DND-41 (cell line): ENCODE measurements around the gene DHRSX.

Source experiments
- CTCF ChIP-seq: IDR thresholded peaks from 2 replicates; pipeline ENCODE4 v1.5.1; 2012; ENCODE audit warnings: borderline replicate concordance, low read length, moderate library complexity, mild to moderate bottlenecking; ENCODE audit not compliant: poor library complexity, severe bottlenecking; ENCODE audit errors: extremely low read depth
- EZH2 ChIP-seq: IDR thresholded peaks from 3 replicates; pipeline ENCODE4 v1.6.1; 2012; ENCODE audit warnings: borderline replicate concordance, low read depth, mild to moderate bottlenecking, moderate library complexity, low read length, inconsistent platforms; ENCODE audit not compliant: severe bottlenecking

GRCh38 chrX:2383144-2383543, 117.6 kb downstream of the DHRSX start:
- TF ChIP-seq EZH2 (no peak), CTCF (no peak)
